ENCODE measurements around the gene NRDE2. TPM values are rescaled to one million over a fixed set of nuclear protein-coding genes. Genes with fewer than 3 reads are reported as not detected.

Gene NRDE2
- total RNA-seq, 1 experiment from 2014 or later, result 6.5 TPM

DNA sequence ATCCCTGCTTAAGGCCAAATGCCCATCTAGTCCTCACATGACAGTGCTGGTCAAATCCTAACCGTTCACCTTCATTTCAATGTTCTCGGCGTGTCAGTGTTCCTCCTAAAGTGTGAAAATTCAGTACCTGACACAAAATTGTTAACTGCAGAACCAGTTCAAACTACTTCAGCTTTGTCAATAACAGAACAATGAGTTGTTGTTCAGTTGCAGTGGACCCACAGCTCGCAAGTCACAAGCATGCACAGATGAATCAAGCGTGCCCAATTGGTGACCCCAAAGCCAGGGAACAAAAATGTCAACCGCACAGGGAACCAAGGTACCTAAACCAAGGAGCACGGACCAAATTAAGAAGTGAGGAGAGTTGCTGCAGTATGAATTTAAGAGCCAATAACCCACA lies 23.2 kb downstream of the NRDE2 start:
- H4K20me1 ChIP-seq (ENCODE audit: insufficient read depth), result no peaks in the 10 kb centered on the region
- no peaks in the 10 kb centered on the region for H3K9me2 ChIP-seq (ENCODE audit: insufficient read depth)
- no peak overlapping the region for H3K4me3 ChIP-seq
- H3K4me1 ChIP-seq (replicated peaks; ENCODE audit: insufficient read depth), result no peaks in the 10 kb centered on the region
- no peaks in the 10 kb centered on the region for H3K36me3 ChIP-seq (ENCODE audit: low read depth)
- no peaks in the 10 kb centered on the region for H3K79me2 ChIP-seq (ENCODE audit: low read depth)
- no peaks in the 10 kb centered on the region for H3K9me3 ChIP-seq (ENCODE audit: insufficient read depth, low read depth)
- ChIA-PET CTCF (no interaction called here), POLR2A (ENCODE audit: unreplicated experiment) (no interaction called here)
- H2AFZ ChIP-seq, result no peak overlapping the region
- no peaks in the 10 kb centered on the region for H3F3A ChIP-seq (ENCODE audit: insufficient read depth, low read depth)
- DNase-seq, result no peak
- no peaks in the 10 kb centered on the region for H3K27me3 ChIP-seq (ENCODE audit: insufficient read depth, low read depth)
- intact Hi-C loops (cut with micrococcal nuclease; ENCODE audit: unreplicated experiment), result no loop called here
- BruUV-seq (replicated peaks), result no TSS peak
- no peak overlapping the region for H3K27ac ChIP-seq
- H3K4me2 ChIP-seq, result no peak overlapping the region
- TF ChIP-seq EZH2 (IDR thresholded peaks at IDR 0.05; ENCODE audit: low read depth), result no peak
- TF ChIP-seq, protein P1, sequence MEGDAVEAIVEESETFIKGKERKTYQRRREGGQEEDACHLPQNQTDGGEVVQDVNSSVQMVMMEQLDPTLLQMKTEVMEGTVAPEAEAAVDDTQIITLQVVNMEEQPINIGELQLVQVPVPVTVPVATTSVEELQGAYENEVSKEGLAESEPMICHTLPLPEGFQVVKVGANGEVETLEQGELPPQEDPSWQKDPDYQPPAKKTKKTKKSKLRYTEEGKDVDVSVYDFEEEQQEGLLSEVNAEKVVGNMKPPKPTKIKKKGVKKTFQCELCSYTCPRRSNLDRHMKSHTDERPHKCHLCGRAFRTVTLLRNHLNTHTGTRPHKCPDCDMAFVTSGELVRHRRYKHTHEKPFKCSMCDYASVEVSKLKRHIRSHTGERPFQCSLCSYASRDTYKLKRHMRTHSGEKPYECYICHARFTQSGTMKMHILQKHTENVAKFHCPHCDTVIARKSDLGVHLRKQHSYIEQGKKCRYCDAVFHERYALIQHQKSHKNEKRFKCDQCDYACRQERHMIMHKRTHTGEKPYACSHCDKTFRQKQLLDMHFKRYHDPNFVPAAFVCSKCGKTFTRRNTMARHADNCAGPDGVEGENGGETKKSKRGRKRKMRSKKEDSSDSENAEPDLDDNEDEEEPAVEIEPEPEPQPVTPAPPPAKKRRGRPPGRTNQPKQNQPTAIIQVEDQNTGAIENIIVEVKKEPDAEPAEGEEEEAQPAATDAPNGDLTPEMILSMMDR (conservative IDR thresholded peaks at IDR 0.05), result no peak

GRCh38 chr14:90305176-90305601 lies 26.6 kb downstream of the NRDE2 start:
- DNase-seq, result no peak
- 0 out of 2 replicates have a peak, but pooled peaks cover 2% of the 10 kb centered on the region for H4K20me1 ChIP-seq (ENCODE audit: insufficient read depth)
- no peaks in the 10 kb centered on the region for H3K9me3 ChIP-seq (ENCODE audit: insufficient read depth, low read depth)
- H3F3A ChIP-seq (ENCODE audit: insufficient read depth, low read depth), result peaks cover 4% of the 10 kb centered on the region; the same call in 1 of the 2 replicates
- TF ChIP-seq, protein P1 (conservative IDR thresholded peaks at IDR 0.05), result no peak
- no peak for TF ChIP-seq EZH2 (IDR thresholded peaks at IDR 0.05; ENCODE audit: low read depth)
- H2AFZ ChIP-seq, result no peak overlapping the region
- no peak overlapping the region for H3K4me3 ChIP-seq
- no peaks in the 10 kb centered on the region for H3K36me3 ChIP-seq (ENCODE audit: low read depth)
- intact Hi-C loops (cut with micrococcal nuclease; ENCODE audit: unreplicated experiment), result no loop called here
- H3K4me2 ChIP-seq, result no peak overlapping the region
- no peaks in the 10 kb centered on the region for H3K27me3 ChIP-seq (ENCODE audit: insufficient read depth, low read depth)
- no peaks in the 10 kb centered on the region for H3K79me2 ChIP-seq (ENCODE audit: low read depth)
- no peaks in the 10 kb centered on the region for H3K4me1 ChIP-seq (replicated peaks; ENCODE audit: insufficient read depth)
- ChIA-PET POLR2A (ENCODE audit: unreplicated experiment) (no interaction called here), CTCF (no interaction called here)
- BruUV-seq (replicated peaks), result no TSS peak
- H3K9me2 ChIP-seq (ENCODE audit: insufficient read depth), result no peaks in the 10 kb centered on the region
- H3K27ac ChIP-seq, result no peak overlapping the region

DNA sequence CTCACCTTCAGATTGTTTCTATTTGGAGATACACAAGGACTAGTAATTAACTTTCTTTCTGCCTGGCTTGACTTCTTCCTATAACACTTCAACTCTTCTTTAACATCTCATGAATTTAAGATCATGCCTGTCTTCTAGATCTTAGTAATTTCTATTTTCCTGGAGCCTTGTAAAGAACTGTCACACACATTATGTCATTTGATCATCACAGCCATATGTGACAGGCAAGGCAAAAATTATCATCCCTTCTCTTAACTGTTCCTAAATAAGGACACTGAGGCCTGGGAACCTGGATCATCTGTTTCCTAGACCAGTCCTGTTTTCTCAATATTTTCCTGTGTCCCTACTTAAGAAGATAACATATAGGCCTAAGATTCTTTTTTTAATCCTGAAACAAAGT lies 27.2 kb downstream of the NRDE2 start:
- Histone ChIP-seq H2AFZ (no peak overlapping the region), H3K4me2 (no peak overlapping the region), H3K9me2 (ENCODE audit: insufficient read depth) (no peaks in the 10 kb centered on the region), H3K36me3 (ENCODE audit: low read depth) (no peaks in the 10 kb centered on the region), H3F3A (ENCODE audit: insufficient read depth, low read depth) (peaks cover 4% of the 10 kb centered on the region; the same call in 1 of the 2 replicates), H3K79me2 (ENCODE audit: low read depth) (no peaks in the 10 kb centered on the region), H4K20me1 (ENCODE audit: insufficient read depth) (0 out of 2 replicates have a peak, but pooled peaks cover 2% of the 10 kb centered on the region), H3K27me3 (ENCODE audit: insufficient read depth, low read depth) (no peaks in the 10 kb centered on the region), H3K27ac (no peak overlapping the region), H3K4me3 (no peak overlapping the region), H3K4me1 (replicated peaks; ENCODE audit: insufficient read depth) (no peaks in the 10 kb centered on the region), H3K9me3 (ENCODE audit: insufficient read depth, low read depth) (no peaks in the 10 kb centered on the region)
- ChIA-PET CTCF (no interaction called here), POLR2A (ENCODE audit: unreplicated experiment) (no interaction called here)
- BruUV-seq (replicated peaks), result no TSS peak
- no peak for DNase-seq
- intact Hi-C loops (cut with micrococcal nuclease; ENCODE audit: unreplicated experiment), result no loop called here
- TF ChIP-seq, protein P1 (conservative IDR thresholded peaks at IDR 0.05), result no peak
- no peak for TF ChIP-seq EZH2 (IDR thresholded peaks at IDR 0.05; ENCODE audit: low read depth)

Data from PC-9 (cell line).